Transverse colon (tissue), 4 donors: Measurements from ENCODE around the gene MND1.

Experiments used
- CTCF ChIP-seq, 5 experiments: fragments of 200-600 bp in 3 of 5; fragments of 450-650 bp in 2 of 5; sonication (generic) in 3 of 5; IDR thresholded peaks; 1 replicate in 2 of 5; 2 replicates in 3 of 5; pipeline ENCODE4 v1.5.1; 2016 to 2017; ENCODE audit warnings: antibody characterized with exemption in 5 of 5, inconsistent platforms in 3 of 5, mild to moderate bottlenecking in 2 of 5, moderate library complexity in 1 of 5
- EP300 ChIP-seq: sonication (generic); formaldehyde crosslinking; IDR thresholded peaks from one replicate; pipeline ENCODE4 v1.6.1; 2017; ENCODE audit warnings: antibody characterized with exemption, low read depth
- POLR2A ChIP-seq: fragments of 450-650 bp; IDR thresholded peaks from one replicate; pipeline ENCODE4 v1.6.1; 2016; ENCODE audit warnings: antibody characterized with exemption, mild to moderate bottlenecking, moderate library complexity
- POLR2AphosphoS5 ChIP-seq, 3 donors: sonication (generic); formaldehyde crosslinking; IDR thresholded peaks; one replicate each; pipeline ENCODE4 v1.6.1; 2016; ENCODE audit warnings: antibody characterized with exemption in 3 of 3

DNA sequence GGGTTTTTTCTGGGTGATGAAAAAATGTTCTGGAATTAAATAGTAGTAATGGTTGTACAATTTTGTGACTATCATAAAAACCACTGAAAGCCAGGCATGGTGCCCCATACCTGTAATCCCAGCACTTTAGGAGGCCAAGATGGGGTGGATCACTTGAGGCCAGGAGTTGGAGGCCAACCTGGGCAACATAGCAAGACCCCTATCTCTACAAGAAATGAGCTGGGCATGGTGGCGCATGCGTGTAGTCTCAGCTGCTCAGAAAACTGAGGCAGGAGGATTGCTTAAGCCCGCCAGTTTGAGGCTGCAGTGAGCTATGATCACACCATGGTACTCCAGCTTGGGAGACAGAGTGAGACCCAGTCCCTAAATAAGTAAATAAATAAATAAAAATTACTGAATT is 63.4 kb downstream of the MND1 start:
- TF ChIP-seq CTCF (IDR thresholded peaks at IDR 0.05) (no peak), POLR2A (no peak), POLR2AphosphoS5 (IDR thresholded peaks at IDR 0.05) (no peak), EP300 (no peak)
